Smooth muscle cell (in vitro differentiated cells): ENCODE data around the gene C2orf72. TPM values are rescaled to one million over a fixed set of nuclear protein-coding genes. Genes with fewer than 3 reads are reported as not detected.

Source experiments
- DNase-seq: peaks from one replicate; lab custom pipeline; 2025; ENCODE audit not compliant: unreplicated experiment; lab: John Stamatoyannopoulos, UW
- H2AFZ ChIP-seq: fragments of 200-600 bp; sonication (generic); 2 replicates; pipeline ENCODE4 v1.6.0; 2016; ENCODE audit warnings: antibody characterized with exemption, low read depth, mild to moderate bottlenecking
- H3F3A ChIP-seq: fragments of 200-600 bp; sonication (generic); 2 replicates; pipeline ENCODE4 v1.6.0; 2017; ENCODE audit warnings: antibody characterized with exemption, low read depth
- H3K27ac ChIP-seq: fragments of 200-600 bp; sonication (generic); 2 replicates; pipeline ENCODE4 v1.5.1; 2016; ENCODE audit warnings: low read depth, mild to moderate bottlenecking
- H3K27me3 ChIP-seq: fragments of 200-600 bp; sonication (generic); 2 replicates; pipeline ENCODE4 v1.6.1; 2016; ENCODE audit warnings: low read depth, mild to moderate bottlenecking
- H3K36me3 ChIP-seq: fragments of 200-600 bp; sonication (generic); 2 replicates; pipeline ENCODE4 v1.5.1; 2016; ENCODE audit warnings: low read depth
- H3K4me1 ChIP-seq: fragments of 200-600 bp; sonication (generic); 2 replicates; pipeline ENCODE4 v1.5.1; 2016; ENCODE audit warnings: low read depth
- H3K4me2 ChIP-seq: fragments of 200-600 bp; sonication (generic); 2 replicates; pipeline ENCODE4 v1.6.0; 2016; ENCODE audit warnings: mild to moderate bottlenecking
- H3K4me3 ChIP-seq: fragments of 200-600 bp; sonication (generic); 2 replicates; pipeline ENCODE4 v1.5.1; 2016; ENCODE audit warnings: mild to moderate bottlenecking
- H3K79me2 ChIP-seq: fragments of 200-600 bp; sonication (generic); 2 replicates; pipeline ENCODE4 v1.6.0; 2016; ENCODE audit warnings: low read depth, mild to moderate bottlenecking
- H3K9ac ChIP-seq: fragments of 200-600 bp; sonication (generic); 2 replicates; pipeline ENCODE4 v1.6.0; 2016; ENCODE audit warnings: low read depth
- H3K9me3 ChIP-seq: fragments of 200-600 bp; sonication (generic); replicated peaks from 2 replicates; pipeline ENCODE4 v1.5.1; 2016; ENCODE audit warnings: low read depth
- H4K20me1 ChIP-seq: fragments of 200-600 bp; sonication (generic); 2 replicates; pipeline ENCODE4 v1.6.0; 2016; ENCODE audit warnings: low read depth
- WGBS: methylation state at CpG from one replicate; pipeline ENCODE4 v1.1.7; 2016; ENCODE audit warnings: low lambda C conversion rate; 5-methylcytosine and 5-hydroxymethylcytosine counted together
- polyA plus RNA-seq: library from polyadenylated mRNA; unstranded; fragments of >200 nt; fragmentation: Nextera tagmentation; extraction: Ambion mirVana; gene quantifications from 2 replicates; pipeline ENCODE4 v1.2.1, GENCODE V29; 2016
- total RNA-seq: library from RNA; depleted of rRNA; stranded (reverse); fragments of >200 nt; gene quantifications from 2 replicates; pipeline ENCODE4 v1.2.3, GENCODE V29; 2014
- TF ChIP-seq, protein P1 (sequence below): fragments of 200-600 bp; sonication (generic); IDR thresholded peaks from 2 replicates; pipeline ENCODE4 v1.5.1; 2017; ENCODE audit warnings: borderline replicate concordance, mild to moderate bottlenecking, antibody characterized with exemption; ENCODE audit not compliant: insufficient read depth, poor library complexity, severe bottlenecking

C2orf72 gene
- total and polyA plus RNA-seq, 2 experiments from 2014 or later = 0.48 to 1.2 TPM

DNA sequence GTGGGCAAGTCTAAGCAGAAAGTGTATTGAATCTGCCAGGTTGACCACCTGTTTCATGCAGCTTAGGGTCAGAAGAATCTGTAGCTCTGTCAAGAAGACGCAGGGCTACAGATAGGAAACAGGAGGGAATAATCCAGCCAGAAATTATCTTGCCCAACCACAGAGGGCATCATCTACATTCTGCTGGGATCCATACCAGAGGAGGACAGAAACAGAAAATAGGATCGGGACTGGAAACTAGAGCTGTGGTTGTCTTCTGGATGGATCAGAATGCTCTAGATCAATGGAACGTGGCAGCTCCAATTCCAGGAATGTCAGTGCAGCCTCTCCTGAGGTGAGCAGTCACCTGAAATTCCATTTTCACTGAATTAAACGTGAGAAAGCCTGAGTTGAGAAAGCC is 37.8 kb upstream of the C2orf72 start:
- WGBS = 83% methylated on average over 4 of the region's 4 CpGs
- no peaks in the 10 kb centered on the region for H3F3A ChIP-seq
- no peaks in the 10 kb centered on the region for H4K20me1 ChIP-seq
- no peak overlapping the region for H3K4me2 ChIP-seq
- no peak overlapping the region for H3K27ac ChIP-seq
- H2AFZ ChIP-seq = no peak overlapping the region
- H3K4me3 ChIP-seq = no peak overlapping the region
- no peaks in the 10 kb centered on the region for H3K9me3 ChIP-seq
- no peaks in the 10 kb centered on the region for H3K4me1 ChIP-seq
- H3K36me3 ChIP-seq = no peaks in the 10 kb centered on the region
- H3K79me2 ChIP-seq = no peaks in the 10 kb centered on the region
- peaks cover 14% of the 10 kb centered on the region for H3K27me3 ChIP-seq
- TF ChIP-seq, protein P1, sequence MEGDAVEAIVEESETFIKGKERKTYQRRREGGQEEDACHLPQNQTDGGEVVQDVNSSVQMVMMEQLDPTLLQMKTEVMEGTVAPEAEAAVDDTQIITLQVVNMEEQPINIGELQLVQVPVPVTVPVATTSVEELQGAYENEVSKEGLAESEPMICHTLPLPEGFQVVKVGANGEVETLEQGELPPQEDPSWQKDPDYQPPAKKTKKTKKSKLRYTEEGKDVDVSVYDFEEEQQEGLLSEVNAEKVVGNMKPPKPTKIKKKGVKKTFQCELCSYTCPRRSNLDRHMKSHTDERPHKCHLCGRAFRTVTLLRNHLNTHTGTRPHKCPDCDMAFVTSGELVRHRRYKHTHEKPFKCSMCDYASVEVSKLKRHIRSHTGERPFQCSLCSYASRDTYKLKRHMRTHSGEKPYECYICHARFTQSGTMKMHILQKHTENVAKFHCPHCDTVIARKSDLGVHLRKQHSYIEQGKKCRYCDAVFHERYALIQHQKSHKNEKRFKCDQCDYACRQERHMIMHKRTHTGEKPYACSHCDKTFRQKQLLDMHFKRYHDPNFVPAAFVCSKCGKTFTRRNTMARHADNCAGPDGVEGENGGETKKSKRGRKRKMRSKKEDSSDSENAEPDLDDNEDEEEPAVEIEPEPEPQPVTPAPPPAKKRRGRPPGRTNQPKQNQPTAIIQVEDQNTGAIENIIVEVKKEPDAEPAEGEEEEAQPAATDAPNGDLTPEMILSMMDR = no peak
- H3K9ac ChIP-seq = no peak overlapping the region
- no peak for DNase-seq

- no peak overlapping the region for H3K27ac ChIP-seq
- no peak overlapping the region for H3K4me3 ChIP-seq
- H3K4me1 ChIP-seq = no peaks in the 10 kb centered on the region
- H3F3A ChIP-seq = no peaks in the 10 kb centered on the region
- no peaks in the 10 kb centered on the region for H3K36me3 ChIP-seq
- WGBS = 60% methylated on average over 23 of the region's 24 CpGs
- H3K9ac ChIP-seq = no peak overlapping the region
- H2AFZ ChIP-seq = no peak overlapping the region
- peaks cover 14% of the 10 kb centered on the region for H3K27me3 ChIP-seq
- DNase-seq = no peak
- TF ChIP-seq, protein P1 = no peak
- no peaks in the 10 kb centered on the region for H3K79me2 ChIP-seq
- no peaks in the 10 kb centered on the region for H4K20me1 ChIP-seq
- no peaks in the 10 kb centered on the region for H3K9me3 ChIP-seq
- no peak overlapping the region for H3K4me2 ChIP-seq
These were observed 37.0 kb upstream of the C2orf72 start for GRCh38 chr2:231000211-231000904.

DNA sequence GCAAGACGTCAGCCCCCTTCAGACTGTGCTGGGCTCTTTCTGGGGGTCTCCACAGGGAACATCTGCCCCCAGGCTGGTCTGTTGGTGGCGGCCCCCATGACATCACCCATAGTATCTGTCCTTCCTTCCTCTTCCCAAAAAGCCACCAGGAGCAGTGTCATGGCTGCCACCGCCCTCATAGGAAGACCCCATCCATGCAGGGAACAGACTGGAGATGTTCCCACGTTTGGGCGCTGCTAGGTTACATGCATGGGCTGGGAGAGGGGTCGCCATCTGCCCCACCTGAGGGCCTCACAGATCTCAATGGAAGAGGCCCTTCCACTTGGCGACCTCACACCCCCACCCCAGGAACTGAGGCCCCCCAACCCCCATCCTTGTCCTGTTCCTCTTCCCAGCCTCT is 36.3 kb upstream of the C2orf72 start:
- Histone ChIP-seq H4K20me1 (no peaks in the 10 kb centered on the region), H3K9me3 (no peaks in the 10 kb centered on the region), H3K4me2 (no peak overlapping the region), H3K4me3 (no peak overlapping the region), H3K27me3 (peaks cover 14% of the 10 kb centered on the region), H3K79me2 (no peaks in the 10 kb centered on the region), H3K36me3 (no peaks in the 10 kb centered on the region), H3F3A (no peaks in the 10 kb centered on the region), H2AFZ (no peak overlapping the region), H3K4me1 (no peaks in the 10 kb centered on the region), H3K9ac (no peak overlapping the region), H3K27ac (no peak overlapping the region)
- no peak for DNase-seq
- WGBS = 86% methylated on average over 7 of the region's 7 CpGs
- TF ChIP-seq, protein P1 = no peak

DNA sequence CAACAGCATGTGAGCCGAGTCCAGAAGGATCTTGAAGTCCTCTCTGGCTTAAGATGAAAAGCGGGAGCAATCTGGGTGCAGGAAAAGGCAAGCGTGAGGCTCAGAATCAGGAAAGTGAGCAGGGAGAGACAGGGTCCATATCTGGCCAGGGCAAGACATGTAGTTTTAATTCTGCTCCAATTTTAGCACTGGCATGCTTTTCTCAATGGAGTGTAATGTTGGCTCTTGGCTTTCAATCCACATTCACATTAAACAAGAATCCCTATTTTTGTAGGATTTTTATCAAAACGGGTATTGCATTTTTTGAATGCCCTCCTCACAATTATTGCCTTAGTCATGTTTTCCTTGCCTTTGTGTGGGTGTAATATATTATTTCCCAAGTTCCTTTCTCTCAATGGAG is 35.4 kb upstream of the C2orf72 start:
- Histone ChIP-seq H3K4me3 (no peak overlapping the region), H3K4me1 (no peaks in the 10 kb centered on the region), H3K4me2 (no peak overlapping the region)

More for the DNA sequence above, 35.4 kb upstream of the C2orf72 start:
- Histone ChIP-seq H3K27ac (no peak overlapping the region), H3K9ac (no peak overlapping the region), H3K27me3 (peaks cover 14% of the 10 kb centered on the region), H3K79me2 (no peaks in the 10 kb centered on the region), H3F3A (no peaks in the 10 kb centered on the region), H3K36me3 (no peaks in the 10 kb centered on the region), H4K20me1 (no peaks in the 10 kb centered on the region), H3K9me3 (no peaks in the 10 kb centered on the region), H2AFZ (no peak overlapping the region)
- DNase-seq = no peak
- 75% methylated on average over 4 of the region's 4 CpGs for WGBS
- TF ChIP-seq, protein P1 = no peak
